GM19193 (cell line): ENCODE results near the gene FZD4.

ENCODE experiments used
- POLR2A ChIP-seq: IDR thresholded peaks from 4 replicates; pipeline ENCODE4 v1.6.1; 2011; ENCODE audit not compliant: insufficient read depth, insufficient read length; ENCODE audit errors: extremely low read depth

Gene FZD4

DNA sequence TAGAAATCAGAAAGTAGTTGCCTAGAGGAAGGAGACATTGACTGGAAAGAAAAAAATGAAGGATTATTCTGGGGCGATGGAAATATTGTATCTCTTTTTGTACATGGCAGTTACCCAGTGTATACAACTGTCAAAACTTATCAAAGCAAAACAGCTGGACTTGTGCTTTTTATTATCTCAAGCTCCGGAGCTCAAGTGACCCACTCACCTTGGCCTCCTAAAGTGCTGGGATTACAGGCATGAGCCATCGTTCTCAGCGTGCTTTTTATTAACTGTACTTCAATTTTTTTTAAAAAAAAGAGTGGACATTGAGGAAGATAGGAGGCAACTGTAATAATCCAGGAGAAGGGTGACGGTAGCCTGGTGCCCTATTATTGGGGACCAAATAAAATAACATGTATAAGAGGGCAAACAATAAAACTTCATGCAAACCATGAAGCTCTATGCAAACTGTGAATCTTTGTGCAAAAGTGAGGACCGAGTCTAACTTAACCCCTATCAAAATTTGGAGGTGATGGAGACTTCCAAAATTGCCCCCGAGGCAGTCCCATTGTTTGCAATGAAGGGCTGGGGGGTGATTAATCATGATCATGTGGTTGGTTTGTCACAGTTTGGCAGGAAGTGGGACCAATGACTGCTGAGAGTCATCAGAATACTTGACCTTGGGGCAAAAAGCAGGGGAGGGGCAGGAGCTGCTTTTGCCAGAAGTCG, 23.5 kb downstream of the FZD4 start:
- TF ChIP-seq POLR2A, result no peak

DNA sequence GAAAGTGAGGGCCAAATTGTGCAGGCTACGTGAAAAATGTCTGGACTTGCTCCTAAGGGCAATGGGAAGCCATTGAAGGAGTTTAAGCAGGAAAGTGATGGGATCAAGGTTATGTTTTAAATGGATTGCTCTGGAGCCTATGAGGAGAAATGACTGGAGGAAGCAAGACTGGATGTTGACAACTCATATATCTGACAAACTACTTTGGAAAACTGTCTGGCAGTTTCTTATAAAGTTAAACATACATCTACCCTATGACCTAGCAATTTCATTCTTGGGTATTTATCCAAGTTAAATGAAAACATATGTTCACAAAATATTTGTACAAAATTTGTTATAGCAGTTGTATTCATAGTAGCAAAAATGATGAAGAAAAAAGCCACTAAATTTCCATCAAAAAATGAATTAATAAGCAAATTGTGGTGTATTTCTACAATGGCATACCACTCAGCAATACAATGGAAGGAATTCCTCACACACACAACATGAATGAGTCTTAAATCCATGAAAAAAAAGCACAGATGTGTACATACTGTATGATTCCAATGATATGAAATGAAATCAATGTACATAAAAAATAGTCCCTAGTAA, 24.1 kb downstream of the FZD4 start:
- TF ChIP-seq POLR2A, result no peak

DNA sequence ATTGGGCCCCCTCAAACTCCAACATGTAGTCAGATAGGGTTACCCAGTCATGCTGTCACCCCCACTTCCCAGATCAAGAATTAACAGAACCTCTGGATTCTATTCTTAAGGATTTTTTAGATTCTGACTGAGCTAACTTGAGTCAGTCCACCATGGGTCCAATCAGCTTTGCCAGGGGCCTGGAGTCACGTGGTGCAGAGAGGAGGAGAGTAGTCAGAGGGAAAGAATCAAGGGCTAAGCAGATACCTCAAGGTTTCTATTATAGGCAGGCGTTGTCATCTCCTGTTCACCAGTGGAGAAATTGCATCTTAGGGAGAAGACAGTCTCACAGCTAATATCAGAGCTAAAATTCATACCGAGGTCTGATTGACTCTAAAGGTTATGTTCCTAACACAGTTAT, 28.2 kb downstream of the FZD4 start:
- TF ChIP-seq POLR2A, result no peak

DNA sequence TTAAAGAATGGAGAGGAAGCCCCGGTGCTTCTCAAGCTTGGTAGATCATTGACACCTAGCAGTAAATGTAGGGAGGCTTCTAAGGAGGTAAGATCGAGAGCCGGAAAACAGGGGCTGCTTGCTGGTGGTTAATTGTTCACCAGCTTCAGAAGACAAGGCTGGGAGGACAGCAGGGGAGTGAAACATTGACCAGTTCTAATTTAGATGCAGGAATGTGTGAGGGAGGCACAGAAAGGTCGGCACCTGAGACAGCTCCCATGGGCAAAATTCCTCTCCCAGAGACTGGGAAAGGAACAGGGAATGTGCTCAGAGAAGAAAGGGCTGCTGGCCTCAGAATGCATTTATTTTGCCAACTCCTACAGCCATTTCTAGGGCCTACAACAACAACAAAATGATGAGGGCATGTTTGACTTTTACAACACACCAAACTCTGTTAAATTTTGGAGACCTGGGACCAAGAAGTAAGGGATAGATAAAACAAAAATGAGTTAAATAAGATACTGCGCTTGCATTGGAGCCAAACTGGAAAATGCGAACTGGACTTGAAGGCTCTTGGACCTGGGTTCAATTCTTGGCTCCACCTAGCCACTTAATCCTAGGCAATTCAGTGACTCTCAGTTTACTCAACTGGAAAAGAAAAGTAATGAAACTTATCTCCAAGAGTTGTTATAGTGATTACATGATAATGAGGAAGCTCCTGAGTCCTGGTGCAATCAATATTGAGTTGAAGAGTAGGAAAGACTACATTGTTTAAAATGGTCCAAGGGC, 31.0 kb downstream of the FZD4 start:
- no peak for TF ChIP-seq POLR2A

DNA sequence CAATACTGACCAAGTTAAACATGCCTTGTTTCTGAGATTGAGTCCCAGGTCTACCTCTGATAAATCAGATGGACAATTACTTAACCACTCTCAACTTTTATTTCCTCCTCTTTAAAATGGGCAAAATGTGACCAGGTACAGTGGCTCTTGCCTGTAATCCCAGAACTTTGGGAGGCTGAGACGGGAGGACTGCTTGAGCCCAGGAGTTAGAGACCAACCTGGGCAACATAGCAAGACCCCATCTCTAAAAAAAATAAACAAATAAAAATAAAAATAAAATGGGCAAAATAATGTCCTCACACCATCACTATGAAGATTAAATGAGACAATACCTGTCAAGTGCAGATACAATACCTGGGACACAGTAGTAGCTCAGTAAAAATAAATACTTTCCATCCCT, 33.0 kb downstream of the FZD4 start:
- no peak for TF ChIP-seq POLR2A

DNA sequence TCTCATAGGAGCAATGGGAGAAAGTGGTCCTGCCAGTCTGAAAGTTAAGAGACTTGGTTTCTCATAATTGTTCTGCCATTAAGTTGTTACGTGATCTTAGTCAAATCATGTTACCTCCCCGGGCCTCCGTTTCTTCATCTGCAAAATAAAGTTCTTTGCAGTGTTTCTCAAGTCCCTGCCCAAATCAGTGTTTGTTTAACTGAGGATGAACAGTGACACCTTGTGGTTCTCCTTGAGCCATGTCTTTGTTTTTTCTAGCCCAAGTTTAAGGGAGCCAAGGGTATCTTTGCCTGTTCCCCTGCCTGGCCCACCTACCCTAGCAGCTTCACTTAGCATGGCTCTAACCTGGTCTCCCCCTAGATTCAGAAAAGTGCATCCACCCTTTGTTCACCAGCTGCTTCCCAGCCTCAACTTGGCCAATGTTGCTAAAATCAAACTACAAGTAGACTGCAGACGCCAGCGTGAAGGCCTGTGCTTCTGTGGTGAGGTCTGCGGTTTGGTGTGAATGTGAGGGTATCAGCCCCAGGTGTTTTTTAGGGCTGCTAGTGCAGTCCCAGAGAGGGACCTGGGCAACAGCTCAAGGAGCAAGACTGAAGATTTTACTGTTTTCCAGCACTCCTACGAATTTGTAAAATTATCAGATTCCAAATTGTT, 35.5 kb downstream of the FZD4 start:
- no peak for TF ChIP-seq POLR2A

DNA sequence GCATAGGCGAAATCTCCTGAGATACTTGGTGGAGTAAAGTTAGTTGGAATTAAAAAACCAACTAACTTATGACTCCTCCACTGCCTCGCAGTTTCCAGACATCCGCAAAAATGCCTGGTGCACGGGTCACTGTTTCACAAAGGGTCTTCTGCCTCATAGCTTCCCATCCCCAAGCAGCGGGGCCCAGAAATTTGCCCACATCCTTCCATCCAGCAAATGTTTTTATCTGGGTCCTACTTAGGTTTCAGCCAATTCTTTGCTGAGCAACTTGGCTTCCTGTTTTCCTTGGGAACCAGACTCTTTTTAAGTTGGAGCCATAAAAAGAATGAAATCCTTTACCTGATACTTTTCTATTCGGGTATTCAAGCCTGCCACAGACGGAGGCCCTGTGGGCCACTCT, 36.2 kb downstream of the FZD4 start:
- no peak for TF ChIP-seq POLR2A

DNA sequence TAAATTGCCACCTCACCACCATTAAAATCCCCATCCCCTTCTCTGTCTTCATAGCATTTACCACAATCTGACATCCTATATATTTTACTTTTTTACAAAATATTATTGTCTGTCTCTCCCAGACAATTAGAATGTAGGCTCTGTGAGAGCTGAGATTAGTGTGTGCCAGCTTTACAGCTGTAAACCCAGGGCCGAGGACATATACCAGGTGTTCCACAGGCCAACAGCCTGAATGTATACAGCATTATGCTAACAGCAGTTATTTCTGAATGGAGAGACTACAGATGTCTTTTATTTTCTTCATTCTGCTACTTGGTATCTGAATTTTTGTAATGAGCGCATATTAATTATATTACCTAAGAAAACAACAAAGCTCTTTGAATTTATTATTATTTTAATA, 36.7 kb downstream of the FZD4 start:
- no peak for TF ChIP-seq POLR2A

DNA sequence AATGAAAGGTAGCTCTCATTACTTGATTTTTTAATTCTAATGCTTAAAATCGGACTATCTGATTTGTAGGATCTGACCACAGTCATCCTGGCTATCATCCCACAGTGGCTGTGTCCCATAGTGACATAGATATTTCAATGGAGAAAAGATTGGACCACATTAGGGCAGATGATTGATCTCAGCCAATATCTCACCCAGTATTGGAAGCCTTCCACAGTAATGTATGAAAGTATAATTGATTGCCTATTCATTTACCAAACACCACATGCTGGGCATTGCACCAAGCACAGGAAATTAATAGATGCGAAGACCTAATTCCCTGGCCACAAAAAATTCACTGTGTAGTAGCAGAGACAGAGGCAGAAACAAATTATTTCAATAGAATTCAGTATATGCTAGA, 37.6 kb downstream of the FZD4 start:
- TF ChIP-seq POLR2A, result no peak

DNA sequence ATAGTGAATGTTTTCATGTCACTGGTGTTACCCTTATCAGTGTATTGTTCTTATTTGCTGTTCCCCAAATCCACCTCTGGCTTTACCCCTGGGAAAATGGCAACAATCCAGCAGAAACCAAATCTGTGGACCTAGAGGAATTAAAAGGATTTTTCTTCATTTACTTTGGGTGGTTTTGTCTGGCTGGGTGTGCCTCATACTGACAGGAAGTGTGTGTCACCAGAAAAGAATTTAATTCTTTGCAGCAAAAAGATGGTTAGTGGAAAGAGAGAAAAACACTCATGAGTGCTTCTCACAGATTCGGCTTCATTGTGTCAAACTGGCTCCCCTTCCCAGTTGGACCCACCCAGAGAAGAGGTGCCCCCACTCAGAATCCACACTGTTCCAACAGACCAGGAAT, 38.9 kb downstream of the FZD4 start:
- TF ChIP-seq POLR2A, result no peak

DNA sequence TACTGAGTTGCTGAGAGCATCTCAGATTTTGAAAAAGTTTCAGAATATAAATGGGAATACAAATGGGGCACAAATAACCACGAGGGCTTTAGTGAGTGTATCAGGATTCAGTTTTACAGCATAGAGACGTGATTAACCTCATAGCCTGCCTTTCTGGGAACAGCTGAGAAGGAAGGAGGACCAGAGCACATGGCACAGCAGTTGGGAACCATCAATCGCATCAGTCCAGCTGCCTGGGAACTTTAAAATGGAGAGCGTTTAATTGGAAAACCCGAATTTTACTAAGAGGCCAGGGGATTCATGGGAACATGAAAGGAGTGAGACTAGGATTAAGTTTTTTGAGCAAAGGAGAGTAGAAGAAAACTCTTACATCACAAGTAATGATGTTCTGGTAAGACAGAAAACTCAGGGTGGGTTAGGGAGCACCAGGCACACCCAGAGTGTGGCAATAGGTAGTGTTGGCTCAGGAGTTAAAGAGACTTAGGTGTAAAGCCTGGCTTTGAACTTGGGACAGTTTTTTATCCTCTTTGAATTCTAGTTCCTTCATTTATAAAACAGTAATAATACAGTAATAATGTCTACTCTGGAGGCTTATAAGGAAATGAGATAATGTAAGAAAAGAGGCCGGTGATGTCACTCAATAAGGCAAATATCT, 40.2 kb downstream of the FZD4 start:
- no peak for TF ChIP-seq POLR2A

DNA sequence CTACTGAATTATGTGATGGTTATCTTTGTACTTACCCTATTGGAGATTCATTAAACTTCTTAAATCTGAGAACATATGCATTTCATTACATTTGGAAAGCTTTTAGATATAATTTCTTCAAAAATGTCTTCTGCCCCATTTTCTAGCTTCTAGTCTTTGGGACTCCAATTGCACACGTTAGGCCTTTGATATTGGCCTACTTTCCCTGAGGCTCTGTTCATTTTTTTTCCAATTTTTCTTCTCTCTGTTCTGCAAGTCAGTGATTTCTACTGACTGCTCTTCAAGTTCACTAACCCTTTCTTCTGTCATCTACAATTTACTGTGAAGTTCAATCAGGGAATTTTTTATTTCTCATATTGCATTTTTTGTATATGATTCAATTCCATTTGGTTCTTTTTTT, 43.0 kb downstream of the FZD4 start:
- no peak for TF ChIP-seq POLR2A

DNA sequence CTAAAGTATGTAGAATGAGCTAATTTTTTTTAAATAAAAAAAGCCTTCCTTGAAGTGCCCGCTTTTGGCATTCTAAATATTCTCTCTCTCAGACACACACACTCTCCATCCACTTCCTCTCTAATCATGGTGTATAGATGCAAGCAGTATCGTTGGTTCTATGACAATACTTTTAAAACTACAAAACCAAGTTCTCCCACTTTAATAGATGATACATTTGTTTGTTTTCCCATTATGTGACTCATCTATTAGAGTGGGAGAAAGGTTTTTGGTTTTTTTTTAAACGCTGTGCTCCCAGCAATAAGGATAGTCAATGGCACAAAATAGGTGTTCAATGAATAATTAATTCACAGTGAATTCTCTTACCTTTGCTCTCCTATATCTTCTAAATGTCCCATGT, 44.6 kb downstream of the FZD4 start:
- no peak for TF ChIP-seq POLR2A

DNA sequence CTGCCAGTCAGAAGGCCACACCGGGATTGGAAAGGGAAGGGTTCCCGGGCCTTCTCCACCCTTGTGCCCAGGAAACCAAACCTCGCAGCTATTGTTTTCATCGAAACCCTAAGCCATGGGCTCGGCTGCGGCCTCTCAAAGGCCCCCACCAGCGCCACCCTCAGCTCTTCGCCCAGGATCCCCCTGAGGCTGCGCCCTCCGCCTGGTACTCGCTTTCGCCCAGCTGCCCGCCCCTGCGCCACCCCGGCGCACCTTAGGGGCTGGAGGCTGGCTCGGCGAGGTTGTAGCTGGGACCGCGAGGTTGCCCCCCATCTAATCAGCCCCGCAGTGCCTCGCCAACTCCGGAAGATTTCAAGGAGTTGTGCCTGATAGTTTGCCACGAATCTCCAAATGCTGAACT, 49.0 kb downstream of the FZD4 start:
- TF ChIP-seq POLR2A, result no peak

DNA sequence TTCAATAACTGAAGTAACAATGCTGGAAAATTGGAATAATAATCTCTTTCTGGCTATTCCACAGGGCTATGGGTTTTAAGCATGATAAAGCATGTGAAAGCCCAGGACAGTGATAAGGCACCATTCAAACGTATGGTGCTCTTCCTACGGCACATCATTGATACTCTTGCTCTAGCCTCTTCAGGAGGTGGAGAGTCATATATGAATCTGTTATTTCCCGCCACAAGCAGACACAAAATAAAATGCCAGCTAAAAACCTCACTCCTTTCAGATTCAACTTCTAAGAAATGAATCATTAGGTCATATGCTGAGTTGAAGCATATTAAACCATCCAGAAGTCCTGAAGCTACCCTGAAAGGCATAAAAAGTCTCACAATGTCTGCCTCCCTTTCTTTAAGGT, 49.9 kb downstream of the FZD4 start:
- no peak for TF ChIP-seq POLR2A
